HCT116 (cell line): Measurements from ENCODE around the gene ALDH7A1. TPM values are rescaled to one million over a fixed set of nuclear protein-coding genes. Genes with fewer than 3 reads are reported as not detected.

Source experiments
- ATAC-seq: fragments of 200-7000 bp; cut with Tn5 transposase; 2 replicates; pipeline ENCODE4 v1.9.1; 2020; ENCODE audit warnings: mild to moderate bottlenecking, moderate library complexity
- BruUV-seq: library from RNA; stranded (reverse); fragments of 400-500 nt; replicated peaks from 2 replicates; lab custom pipeline; 2021; lab: Mats Ljungman, UMichigan
- CTCF ChIA-PET: fragments of 300-600 bp; sonication (Branson Sonifier 250); formaldehyde crosslinking; loops from one replicate; lab custom pipeline; 2021; ENCODE audit warnings: antibody characterized with exemption; lab: Charles Lee
- POLR2A ChIA-PET: fragments of 300-600, 350-600 bp; sonication (Branson Sonifier 250); formaldehyde crosslinking; loops from one replicate; lab custom pipeline; 2021; ENCODE audit warnings: antibody characterized with exemption; lab: Charles Lee
- RAD21 ChIA-PET, 2 experiments: fragments of 300-600 bp; sonication (Branson Sonifier 250); formaldehyde crosslinking; loops; one replicate each; lab custom pipeline; 2023; ENCODE audit warnings: low total read pairs in 2 of 2; ENCODE audit not compliant: uncharacterized antibody in 2 of 2, unreplicated experiment in 2 of 2, low non-redundant PET in 1 of 2; lab: Charles Lee
- DNase-seq: peaks from one replicate; pipeline ENCODE4 v3.0.0-alpha.2; 2010; ENCODE audit warnings: low read depth, low spot score
- H2AFZ ChIP-seq: fragments of 200-600 bp; shearing (Covaris generic), sonication (generic); 2 replicates; pipeline ENCODE4 v1.6.1; 2017; ENCODE audit warnings: low read depth, mixed run types, mixed read lengths, antibody characterized with exemption, low read length; ENCODE audit not compliant: poor library complexity, severe bottlenecking
- H3K27ac ChIP-seq: 2 replicates; pipeline ENCODE4 v1.5.1; 2012; ENCODE audit warnings: low read depth, low read length
- H3K27me3 ChIP-seq: fragments of 200-600 bp; sonication (generic); 2 replicates; pipeline ENCODE4 v1.6.1; 2016; ENCODE audit warnings: mixed run types, low read length, mixed read lengths; ENCODE audit not compliant: insufficient read depth
- H3K36me3 ChIP-seq, 2 experiments: fragments of 200-500 bp in 1 of 2; fragments of 200-600 bp in 1 of 2; sonication (Bioruptor generic) in 1 of 2; sonication (generic) in 1 of 2; 2 replicates each; pipeline versions ENCODE4 v1.5.1 to v1.6.1; 2014 to 2016; ENCODE audit warnings: low read length in 2 of 2, inconsistent platforms in 1 of 2, mixed read lengths in 1 of 2, mixed run types in 1 of 2; ENCODE audit not compliant: insufficient read depth in 2 of 2, control insufficient read depth in 1 of 2
- H3K4me1 ChIP-seq, 2 experiments: fragments of 200-600 bp in 1 of 2; sonication (generic) in 1 of 2; 2 replicates each; pipeline versions ENCODE4 v1.5.1 to v1.6.1; 2012 to 2017; ENCODE audit warnings: low read length in 2 of 2, inconsistent platforms in 1 of 2, mild to moderate bottlenecking in 1 of 2, mixed read lengths in 1 of 2, mixed run types in 1 of 2, moderate library complexity in 1 of 2; ENCODE audit not compliant: insufficient read depth in 2 of 2, control insufficient read depth in 1 of 2
- H3K4me2 ChIP-seq: fragments of 200-600 bp; sonication (generic); 2 replicates; pipeline ENCODE4 v1.6.1; 2017; ENCODE audit warnings: mixed run types, low read length, mixed read lengths
- H3K4me3 ChIP-seq, 2 experiments: fragments of 200-600 bp in 1 of 2; sonication (generic) in 1 of 2; replicated peaks in 1 of 2; 2 replicates each; pipeline ENCODE4 v1.5.1; 2011 to 2016; ENCODE audit warnings: low read length in 2 of 2, control low read depth in 1 of 2, low read depth in 1 of 2, mild to moderate bottlenecking in 1 of 2, mixed read lengths in 1 of 2, mixed run types in 1 of 2
- H3K79me2 ChIP-seq: fragments of 200-600 bp; sonication (generic); 2 replicates; pipeline ENCODE4 v1.6.1; 2017; ENCODE audit warnings: mild to moderate bottlenecking, mixed run types, low read length, moderate library complexity, mixed read lengths; ENCODE audit not compliant: insufficient read depth
- H3K9ac ChIP-seq: fragments of 200-600 bp; sonication (generic); 2 replicates; pipeline ENCODE4 v1.6.1; 2016; ENCODE audit warnings: low read length, mixed read lengths
- H3K9me2 ChIP-seq: fragments of 200-600 bp; sonication (generic), shearing (Covaris generic); 2 replicates; pipeline ENCODE4 v1.6.1; 2017; ENCODE audit warnings: mixed run types, mild to moderate bottlenecking, moderate library complexity; ENCODE audit not compliant: insufficient read depth
- H3K9me3 ChIP-seq, 2 experiments: fragments of 200-500 bp in 1 of 2; fragments of 200-600 bp in 1 of 2; sonication (Bioruptor generic) in 1 of 2; sonication (generic) in 1 of 2; 2 replicates each; pipeline ENCODE4 v1.6.1; 2014 to 2017; ENCODE audit warnings: low read length in 2 of 2, mixed read lengths in 2 of 2, inconsistent platforms in 1 of 2, low read depth in 1 of 2, mild to moderate bottlenecking in 1 of 2, mixed run types in 1 of 2, moderate library complexity in 1 of 2; ENCODE audit not compliant: control insufficient read depth in 1 of 2, insufficient read depth in 1 of 2
- H4K20me1 ChIP-seq: fragments of 200-600 bp; sonication (generic), shearing (Covaris generic); 2 replicates; pipeline ENCODE4 v1.6.1; 2017; ENCODE audit warnings: mixed run types, mild to moderate bottlenecking, moderate library complexity; ENCODE audit not compliant: insufficient read depth
- EGR1 ChIP-seq: IDR thresholded peaks from 2 replicates; pipeline ENCODE4 v1.6.1; 2012; ENCODE audit warnings: low read depth
- ELF1 ChIP-seq: IDR thresholded peaks from 2 replicates; pipeline ENCODE4 v1.6.1; 2012; ENCODE audit warnings: low read depth, borderline replicate concordance
- EZH2phosphoT487 ChIP-seq: fragments of 200-600 bp; IDR thresholded peaks from 2 replicates; pipeline ENCODE4 v1.6.1; 2018; ENCODE audit warnings: antibody characterized with exemption, borderline replicate concordance
- FOSL1 ChIP-seq: IDR thresholded peaks from 2 replicates; pipeline ENCODE4 v1.6.1; 2012; ENCODE audit warnings: low read depth
- JUND ChIP-seq: IDR thresholded peaks from 2 replicates; pipeline ENCODE4 v1.6.1; 2012
- SIN3A ChIP-seq: IDR thresholded peaks from 2 replicates; pipeline ENCODE4 v1.6.1; 2012; ENCODE audit warnings: low read depth
- ZFX ChIP-seq: fragments of 450-650 bp; IDR thresholded peaks from 2 replicates; pipeline ENCODE4 v1.6.1; 2017
- ZNF274 ChIP-seq: fragments of 200-500 bp; sonication (Bioruptor generic); IDR thresholded peaks from 2 replicates; pipeline ENCODE4 v1.6.1; 2014; ENCODE audit warnings: mild to moderate bottlenecking, low read depth, low read length, inconsistent platforms
- intact Hi-C: fragments of 100-400 bp; cut with micrococcal nuclease; formaldehyde crosslinking; loops from 2 replicates; pipeline ENCODE4 v1.10.0; 2022
- total RNA-seq: library from RNA; stranded (reverse); gene quantifications from one replicate; pipeline ENCODE4 v1.2.1, GENCODE V29; 2021; ENCODE audit not compliant: unreplicated experiment
- TF ChIP-seq, protein P1 (sequence below): IDR thresholded peaks from 2 replicates; pipeline ENCODE4 v1.6.1; 2011; ENCODE audit warnings: mild to moderate bottlenecking, low read length, moderate library complexity; ENCODE audit not compliant: insufficient replicate concordance; ENCODE audit errors: extremely low read depth

The ALDH7A1 gene
- total RNA-seq, 1 experiment from 2014 or later: 93.2 TPM

DNA sequence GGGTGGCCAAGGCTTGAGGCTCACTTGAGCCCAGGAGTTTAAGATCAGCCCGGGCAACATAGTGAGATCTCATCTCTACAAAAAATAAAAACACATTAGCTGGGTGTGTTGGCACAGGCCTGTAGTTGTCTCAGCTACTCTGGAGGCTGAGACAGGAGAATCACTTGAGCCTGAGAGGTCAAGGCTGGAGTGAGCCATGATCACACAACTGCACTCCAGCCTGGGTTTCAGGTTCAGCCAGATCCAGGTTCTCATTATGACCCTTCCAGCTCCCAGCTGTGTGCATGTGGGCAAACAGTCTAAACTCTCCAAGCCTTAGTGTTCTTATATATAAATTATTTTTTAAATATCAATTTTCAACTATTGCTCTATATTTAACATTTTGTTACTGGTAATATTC lies 67.9 kb downstream of the ALDH7A1 start:
- Histone ChIP-seq H3K4me1 (peaks cover 0 to 7% of the 10 kb centered on the region in 2 experiments; a peak in 2 of 4 replicates), H3K9me2 (no peaks in the 10 kb centered on the region), H3K27me3 (no peaks in the 10 kb centered on the region), H3K9ac (no peak overlapping the region), H3K9me3 (no peaks in the 10 kb centered on the region), H2AFZ (no peak overlapping the region), H3K27ac (no peak overlapping the region), H3K36me3 (no peaks in the 10 kb centered on the region), H3K4me3 (no peak overlapping the region), H3K79me2 (no peaks in the 10 kb centered on the region), H4K20me1 (no peaks in the 10 kb centered on the region), H3K4me2 (no peak overlapping the region)
- no peak for DNase-seq
- no peak for ATAC-seq
- RAD21 ChIA-PET: no interaction called here
- intact Hi-C loops: no loop called here
- POLR2A ChIA-PET: no interaction called here
- TF ChIP-seq ZNF274: no peak
- TF ChIP-seq EGR1: no peak
- no peak for TF ChIP-seq FOSL1
- TF ChIP-seq EZH2phosphoT487: no peak
- TF ChIP-seq JUND: no peak
- TF ChIP-seq ZFX: no peak
- CTCF ChIA-PET: interaction anchor here (1.2 kb wide), 1 partner anchor 8 kb away, joined by 4 read pairs; no protein-coding TSS in a partner anchor
- BruUV-seq: no TSS peak

DNA sequence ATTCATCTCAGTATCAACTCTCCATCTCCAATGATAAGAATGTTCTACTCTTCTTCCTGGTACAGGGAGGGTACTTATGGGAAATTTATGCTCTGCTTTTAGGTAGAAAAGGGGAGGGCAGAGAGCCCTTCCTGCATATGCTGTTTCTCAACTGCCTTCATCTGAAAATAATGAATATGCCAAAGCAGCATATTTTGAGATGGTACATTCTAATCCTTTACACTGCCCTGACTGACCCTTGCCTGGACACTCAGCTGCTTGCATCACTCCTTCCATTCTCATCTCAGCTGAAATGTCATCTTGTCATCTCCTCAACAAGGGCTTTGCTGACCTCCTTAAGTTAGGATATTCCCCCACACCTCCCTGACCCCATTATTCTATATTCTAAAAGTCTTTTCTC lies 68.5 kb downstream of the ALDH7A1 start:
- Histone ChIP-seq H3K9ac (no peak overlapping the region), H3K79me2 (no peaks in the 10 kb centered on the region)
- no peak for TF ChIP-seq ELF1
- TF ChIP-seq SIN3A: no peak
- TF ChIP-seq JUND: no peak
- TF ChIP-seq, protein P1, sequence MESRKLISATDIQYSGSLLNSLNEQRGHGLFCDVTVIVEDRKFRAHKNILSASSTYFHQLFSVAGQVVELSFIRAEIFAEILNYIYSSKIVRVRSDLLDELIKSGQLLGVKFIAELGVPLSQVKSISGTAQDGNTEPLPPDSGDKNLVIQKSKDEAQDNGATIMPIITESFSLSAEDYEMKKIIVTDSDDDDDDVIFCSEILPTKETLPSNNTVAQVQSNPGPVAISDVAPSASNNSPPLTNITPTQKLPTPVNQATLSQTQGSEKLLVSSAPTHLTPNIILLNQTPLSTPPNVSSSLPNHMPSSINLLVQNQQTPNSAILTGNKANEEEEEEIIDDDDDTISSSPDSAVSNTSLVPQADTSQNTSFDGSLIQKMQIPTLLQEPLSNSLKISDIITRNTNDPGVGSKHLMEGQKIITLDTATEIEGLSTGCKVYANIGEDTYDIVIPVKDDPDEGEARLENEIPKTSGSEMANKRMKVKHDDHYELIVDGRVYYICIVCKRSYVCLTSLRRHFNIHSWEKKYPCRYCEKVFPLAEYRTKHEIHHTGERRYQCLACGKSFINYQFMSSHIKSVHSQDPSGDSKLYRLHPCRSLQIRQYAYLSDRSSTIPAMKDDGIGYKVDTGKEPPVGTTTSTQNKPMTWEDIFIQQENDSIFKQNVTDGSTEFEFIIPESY: no peak
- TF ChIP-seq, all 23 proteins: peak for 0
- no peak overlapping the region for H3K27ac ChIP-seq
- intact Hi-C loops: no loop called here
- H3K36me3 ChIP-seq: no peaks in the 10 kb centered on the region
- peaks cover 0 to 7% of the 10 kb centered on the region in 2 experiments; a peak in 2 of 4 replicates for H3K4me1 ChIP-seq
- RAD21 ChIA-PET: no interaction called here
- CTCF ChIA-PET: no interaction called here
- no peak for DNase-seq
- no peak for ATAC-seq
- POLR2A ChIA-PET: no interaction called here
- peak overlapping the region; percentile 97 for H2AFZ ChIP-seq
- no peaks in the 10 kb centered on the region for H3K9me2 ChIP-seq
- H3K4me2 ChIP-seq: no peak overlapping the region
- no TSS peak for BruUV-seq
- H3K9me3 ChIP-seq: no peaks in the 10 kb centered on the region
- H3K4me3 ChIP-seq: no peak overlapping the region
- H4K20me1 ChIP-seq: no peaks in the 10 kb centered on the region
- H3K27me3 ChIP-seq: no peaks in the 10 kb centered on the region
